Body of pancreas (tissue), 4 donors: Measurements from ENCODE around the gene TAAR8. TPM values are rescaled to one million over a fixed set of nuclear protein-coding genes. Genes with fewer than 3 reads are reported as not detected.

Experiments used
- ATAC-seq: fragments of 150-250 bp; one replicate; pipeline ENCODE4 v1.9.1; 2016
- DNase-seq, 4 donors: peaks; one replicate each; pipeline ENCODE4 v3.0.0-alpha.2; 2019
- H3K27ac ChIP-seq, 4 donors: fragments of 200-600 bp; sonication (generic); 1 replicate in 3 of 4; 2 replicates in 1 of 4; pipeline versions ENCODE4 v1.5.1 to v1.6.1; 2016 to 2019; ENCODE audit warnings: mild to moderate bottlenecking in 1 of 4, mixed read lengths in 1 of 4, moderate library complexity in 1 of 4
- H3K27me3 ChIP-seq, 2 donors: fragments of 200-600 bp; sonication (generic); one replicate each; pipeline ENCODE4 v1.6.0; 2016; ENCODE audit warnings: mild to moderate bottlenecking in 1 of 2
- H3K36me3 ChIP-seq, 2 donors: fragments of 200-600 bp; sonication (generic); replicated peaks in 1 of 2; 2 replicates each; pipeline ENCODE4 v1.5.1; 2016; ENCODE audit warnings: low read depth in 2 of 2; ENCODE audit not compliant: insufficient read depth in 1 of 2
- H3K4me1 ChIP-seq: fragments of 200-600 bp; sonication (generic); one replicate; pipeline ENCODE4 v1.6.0; 2016
- H3K4me3 ChIP-seq, 2 donors: fragments of 200-600 bp; sonication (generic); 1 replicate in 1 of 2; 2 replicates in 1 of 2; pipeline ENCODE4 v1.5.1; 2016 to 2019
- H3K9me3 ChIP-seq, 3 donors: fragments of 200-600 bp; sonication (generic); 1 replicate in 2 of 3; 2 replicates in 1 of 3; pipeline ENCODE4 v1.5.1; 2016
- POLR2A ChIP-seq, 3 donors: fragments of 450-650 bp; IDR thresholded peaks; one replicate each; pipeline ENCODE4 v1.6.1; 2016; ENCODE audit warnings: antibody characterized with exemption in 3 of 3, mild to moderate bottlenecking in 2 of 3
- WGBS, 2 donors: methylation state at CpG; one replicate each; pipeline ENCODE4 v1.1.5; 2017; 5-methylcytosine and 5-hydroxymethylcytosine counted together
- intact Hi-C: fragments of 100-400 bp; cut with DNase I; formaldehyde crosslinking; loops from one replicate; pipeline ENCODE4 v1.15.1; 2023
- total RNA-seq, 2 donors: library from RNA; depleted of rRNA; stranded (reverse); fragments of >200 nt; gene quantifications; one replicate each; pipeline ENCODE4 v1.1.0, GENCODE V29; 2016
- TF ChIP-seq, protein P1 (sequence below), 7 experiments: fragments of 450-650 bp in 4 of 7; fragments of 200-600 bp in 3 of 7; sonication (generic) in 3 of 7; IDR thresholded peaks; one replicate each; pipeline ENCODE4 v1.5.1; 2016 to 2019; ENCODE audit warnings: antibody characterized with exemption in 7 of 7

The TAAR8 gene
- total RNA-seq, 2 donors from 2014 or later: not detected

DNA sequence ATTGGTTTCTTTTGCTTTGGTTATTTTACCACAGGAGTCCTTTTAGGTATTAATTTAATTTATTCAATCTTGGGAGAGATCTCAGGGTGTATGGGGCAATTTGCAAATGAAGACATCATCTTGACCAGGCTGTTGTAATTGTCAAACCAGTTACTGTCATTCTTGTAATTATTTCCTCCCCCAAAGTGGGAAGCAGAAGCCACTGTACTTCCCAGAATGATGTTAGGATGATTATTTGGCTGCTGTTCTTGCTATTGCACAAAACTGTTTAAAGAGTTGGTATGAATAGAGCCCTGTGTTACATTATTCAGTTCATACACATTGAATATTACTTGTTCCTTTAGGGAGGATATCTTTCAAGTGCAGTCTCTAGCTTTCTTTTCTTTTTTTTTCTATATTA, 19.3 kb downstream of the TAAR8 start:
- Histone ChIP-seq H3K27ac (no peak overlapping the region), H3K9me3 (no peaks in the 10 kb centered on the region), H3K4me1 (no peaks in the 10 kb centered on the region), H3K4me3 (no peak overlapping the region), H3K36me3 (no peaks in the 10 kb centered on the region), H3K27me3 (no peaks in the 10 kb centered on the region)
- no peak for ATAC-seq
- no peak for DNase-seq
- no peak for TF ChIP-seq POLR2A (IDR thresholded peaks at IDR 0.05)
- TF ChIP-seq, protein P1, sequence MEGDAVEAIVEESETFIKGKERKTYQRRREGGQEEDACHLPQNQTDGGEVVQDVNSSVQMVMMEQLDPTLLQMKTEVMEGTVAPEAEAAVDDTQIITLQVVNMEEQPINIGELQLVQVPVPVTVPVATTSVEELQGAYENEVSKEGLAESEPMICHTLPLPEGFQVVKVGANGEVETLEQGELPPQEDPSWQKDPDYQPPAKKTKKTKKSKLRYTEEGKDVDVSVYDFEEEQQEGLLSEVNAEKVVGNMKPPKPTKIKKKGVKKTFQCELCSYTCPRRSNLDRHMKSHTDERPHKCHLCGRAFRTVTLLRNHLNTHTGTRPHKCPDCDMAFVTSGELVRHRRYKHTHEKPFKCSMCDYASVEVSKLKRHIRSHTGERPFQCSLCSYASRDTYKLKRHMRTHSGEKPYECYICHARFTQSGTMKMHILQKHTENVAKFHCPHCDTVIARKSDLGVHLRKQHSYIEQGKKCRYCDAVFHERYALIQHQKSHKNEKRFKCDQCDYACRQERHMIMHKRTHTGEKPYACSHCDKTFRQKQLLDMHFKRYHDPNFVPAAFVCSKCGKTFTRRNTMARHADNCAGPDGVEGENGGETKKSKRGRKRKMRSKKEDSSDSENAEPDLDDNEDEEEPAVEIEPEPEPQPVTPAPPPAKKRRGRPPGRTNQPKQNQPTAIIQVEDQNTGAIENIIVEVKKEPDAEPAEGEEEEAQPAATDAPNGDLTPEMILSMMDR (IDR thresholded peaks at IDR 0.05): no peak
- intact Hi-C loops: no loop called here

DNA sequence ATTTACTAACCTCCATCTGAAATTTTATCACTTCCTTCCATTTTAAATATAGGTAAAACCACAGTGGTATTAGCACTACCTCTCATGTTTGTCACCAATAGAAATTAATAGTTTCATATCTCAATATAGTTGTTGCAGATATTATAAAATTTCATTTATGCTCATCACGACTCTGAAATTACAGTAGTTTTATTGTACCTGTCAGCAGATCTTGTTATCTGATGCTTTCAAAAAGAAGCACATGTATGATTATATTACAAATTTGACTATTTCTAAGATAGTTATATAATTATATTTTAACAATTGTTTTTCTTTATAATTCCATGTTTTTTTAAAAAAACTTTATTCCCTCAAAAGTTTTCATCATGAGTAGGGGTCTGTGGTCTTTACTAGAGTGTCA, 32.2 kb downstream of the TAAR8 start:
- H3K9me3 ChIP-seq: no peaks in the 10 kb centered on the region
- no peaks in the 10 kb centered on the region for H3K27me3 ChIP-seq
- DNase-seq (no peak), ATAC-seq (no peak)
- intact Hi-C loops: no loop called here
- H3K4me3 ChIP-seq: no peak overlapping the region
- H3K4me1 ChIP-seq: no peaks in the 10 kb centered on the region
- no peaks in the 10 kb centered on the region for H3K36me3 ChIP-seq
- TF ChIP-seq, protein P1 (IDR thresholded peaks at IDR 0.05): no peak
- TF ChIP-seq POLR2A (IDR thresholded peaks at IDR 0.05): no peak
- H3K27ac ChIP-seq: no peak overlapping the region
- WGBS, 2 donors: 70 to 73% methylated on average over 1 of the region's 1 CpG

DNA sequence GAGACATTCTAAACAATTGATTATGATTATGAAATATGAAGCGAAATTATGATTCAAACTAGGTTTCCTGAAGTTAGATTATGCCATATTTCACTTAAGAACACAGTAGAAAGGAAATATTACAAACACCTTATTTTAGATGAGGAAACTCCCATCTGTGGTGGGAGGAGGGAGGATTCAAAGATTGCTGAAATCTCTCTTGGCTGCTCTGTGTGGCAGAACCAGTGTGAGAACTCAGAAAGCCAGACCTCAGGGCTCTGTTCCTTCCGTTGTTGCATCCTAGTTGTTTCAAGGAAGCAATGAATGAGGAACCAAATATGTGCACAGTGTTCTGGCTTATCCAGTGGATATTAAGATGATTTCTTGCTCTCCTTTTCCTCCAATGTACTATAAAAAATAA, 35.0 kb downstream of the TAAR8 start:
- H3K9me3 ChIP-seq: no peaks in the 10 kb centered on the region
- no peak for ATAC-seq
- H3K4me3 ChIP-seq: no peak overlapping the region
- no peak overlapping the region for H3K27ac ChIP-seq
- intact Hi-C loops: no loop called here
- no peaks in the 10 kb centered on the region for H3K36me3 ChIP-seq
- DNase-seq: no peak
- H3K27me3 ChIP-seq: no peaks in the 10 kb centered on the region
- no peak for TF ChIP-seq POLR2A (IDR thresholded peaks at IDR 0.05)
- TF ChIP-seq, protein P1 (IDR thresholded peaks at IDR 0.05): no peak
- peaks cover 6% of the 10 kb centered on the region for H3K4me1 ChIP-seq
- WGBS, 2 donors: 46 to 60% methylated on average over 2 of the region's 2 CpGs

DNA sequence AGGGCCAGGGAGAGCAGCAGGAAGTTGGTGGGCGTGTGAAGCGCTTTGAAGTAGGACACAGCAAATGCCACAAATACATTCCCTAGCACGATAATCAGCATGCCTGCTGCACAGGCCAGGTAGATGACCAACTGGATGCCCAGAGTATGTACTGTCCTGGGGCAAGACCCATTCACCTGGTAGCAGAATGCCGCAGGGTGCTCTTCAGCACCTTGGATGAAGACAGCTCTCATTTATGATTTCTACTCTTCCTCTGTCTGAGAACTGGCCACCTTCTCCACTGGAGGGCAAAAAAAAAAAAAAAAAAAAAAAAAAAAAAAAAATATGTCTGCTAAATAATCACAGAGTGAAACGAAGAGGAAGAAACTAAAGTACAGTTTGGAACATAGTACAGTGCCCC, 37.0 kb downstream of the TAAR8 start, which contains the start of gene TAAR5:
Gene TAAR5 (minus strand): TSS at position 288 of the 400 bp plus-strand sequence. CDS start 55 bp downstream, at position 233.
- Histone ChIP-seq H3K27ac (no peak within 1 kb of the TSS), H3K36me3 (no peaks in the 10 kb centered on the region), H3K27me3 (no peaks in the 10 kb centered on the region), H3K4me1 (peaks cover 6% of the 10 kb centered on the region), H3K4me3 (no peak within 1 kb of the TSS), H3K9me3 (no peaks in the 10 kb centered on the region)
- DNase-seq (no peak), ATAC-seq (no peak)
- WGBS, 2 donors: 78 to 85% methylated on average over 5 of the region's 5 CpGs
- intact Hi-C loops: no loop called here
- no peak for TF ChIP-seq POLR2A (IDR thresholded peaks at IDR 0.05)
- TF ChIP-seq, protein P1 (IDR thresholded peaks at IDR 0.05): no peak

DNA sequence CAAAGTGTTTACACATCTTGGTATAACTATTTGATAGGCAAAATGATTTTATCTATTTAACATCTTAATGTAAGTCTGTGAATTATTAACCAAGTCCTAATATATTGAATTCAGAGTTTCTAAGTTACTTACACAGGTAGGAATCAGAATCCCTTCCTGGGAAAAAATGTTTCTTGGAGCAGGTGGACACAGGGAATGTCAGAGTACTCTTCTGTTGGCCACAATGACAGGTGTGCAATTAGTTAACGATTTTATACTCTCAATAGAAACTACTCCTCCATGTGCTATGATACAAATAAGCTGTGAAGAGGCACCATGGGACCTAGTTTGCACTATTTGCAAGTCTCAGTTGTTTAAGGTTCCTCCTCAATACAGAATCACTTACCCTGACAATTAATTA, 37.9 kb downstream of the TAAR8 start:
- H3K9me3 ChIP-seq: no peaks in the 10 kb centered on the region
- TF ChIP-seq POLR2A (IDR thresholded peaks at IDR 0.05): no peak
- TF ChIP-seq, protein P1 (IDR thresholded peaks at IDR 0.05): no peak
- H3K27me3 ChIP-seq: no peaks in the 10 kb centered on the region
- DNase-seq (peak in 2 of 4 donors; percentile 8 to 12), ATAC-seq (peak; percentile 27)
- no peaks in the 10 kb centered on the region for H3K36me3 ChIP-seq
- no peak overlapping the region for H3K27ac ChIP-seq
- H3K4me1 ChIP-seq: peaks cover 6% of the 10 kb centered on the region
- H3K4me3 ChIP-seq: no peak overlapping the region
- intact Hi-C loops: no loop called here
- 13 to 25% methylated on average over 1 of the region's 1 CpG for WGBS, 2 donors
